CD1c-positive myeloid dendritic cell (primary cell): Measurements from ENCODE around the gene NDUFAF7.
"Not testable (repeated sequence)": the region's sequence is repeated elsewhere in the genome, so short reads cannot be mapped to it uniquely, and the experiment has no call there.

Experiments used
- DNase-seq: peaks from one replicate; pipeline ENCODE4 v3.0.0-alpha.2; 2016; ENCODE audit errors: extremely low spot score

NDUFAF7 gene, protein sequence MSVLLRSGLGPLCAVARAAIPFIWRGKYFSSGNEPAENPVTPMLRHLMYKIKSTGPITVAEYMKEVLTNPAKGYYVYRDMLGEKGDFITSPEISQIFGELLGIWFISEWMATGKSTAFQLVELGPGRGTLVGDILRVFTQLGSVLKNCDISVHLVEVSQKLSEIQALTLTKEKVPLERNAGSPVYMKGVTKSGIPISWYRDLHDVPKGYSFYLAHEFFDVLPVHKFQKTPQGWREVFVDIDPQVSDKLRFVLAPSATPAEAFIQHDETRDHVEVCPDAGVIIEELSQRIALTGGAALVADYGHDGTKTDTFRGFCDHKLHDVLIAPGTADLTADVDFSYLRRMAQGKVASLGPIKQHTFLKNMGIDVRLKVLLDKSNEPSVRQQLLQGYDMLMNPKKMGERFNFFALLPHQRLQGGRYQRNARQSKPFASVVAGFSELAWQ

GRCh38 chr2:37231241-37232130 lies at the start of gene NDUFAF7, which contains the start of gene CEBPZ:
Gene NDUFAF7 (plus strand): TSS chr2:37231658. CDS start chr2:37231706, 48 bp downstream.
Gene CEBPZ (minus strand): TSS chr2:37231596. CDS start chr2:37231567, 29 bp downstream.
- peak; percentile 96 for DNase-seq

DNA sequence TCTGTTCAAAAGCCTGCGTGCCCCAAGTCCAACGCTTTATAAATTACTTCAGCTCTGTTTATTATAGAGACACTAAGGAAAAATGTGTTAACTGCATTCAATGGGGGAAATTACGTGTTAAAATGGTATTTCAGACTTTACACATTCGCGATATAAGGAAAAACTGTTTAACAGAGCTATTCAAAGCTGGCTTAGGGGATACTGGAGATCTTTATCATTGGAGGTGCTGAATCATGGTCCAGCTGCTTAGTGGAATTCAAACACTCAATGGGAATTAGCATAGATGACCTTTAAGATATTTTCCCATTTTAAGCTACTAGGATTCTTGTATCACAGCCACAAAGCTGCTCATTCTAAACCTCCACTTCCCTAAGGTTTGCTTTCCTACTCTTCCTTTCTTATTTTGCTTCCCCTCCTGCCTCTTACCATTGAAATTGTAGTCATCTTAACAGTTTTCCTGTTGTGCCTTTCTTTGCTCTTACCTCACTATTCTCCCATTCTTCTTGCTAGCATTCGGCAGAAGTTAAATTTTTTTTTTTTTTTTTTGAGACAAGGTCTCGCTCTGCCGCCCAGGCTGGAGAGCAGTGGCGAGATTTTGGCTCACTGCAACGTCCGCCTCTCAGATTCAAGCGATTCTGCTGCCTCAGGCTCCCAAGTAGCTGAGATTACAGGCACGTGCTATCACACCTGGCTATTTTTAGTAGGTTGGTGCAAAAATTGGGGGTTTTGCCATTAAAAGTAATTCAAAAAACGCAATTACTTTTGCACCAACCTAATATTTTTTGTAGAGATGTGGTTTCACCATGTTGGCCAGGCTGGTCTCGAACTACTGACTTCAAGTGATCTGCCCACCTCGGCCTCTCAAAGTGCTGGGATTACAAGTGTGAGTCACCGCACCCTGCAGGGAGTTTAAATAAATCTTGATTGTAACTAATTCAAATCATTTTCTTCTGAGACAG lies 49.5 kb upstream of the NDUFAF7 start:
- no peak for DNase-seq

- no peak for DNase-seq
Measured at GRCh38 chr2:37188570-37188969, 42.9 kb upstream of the NDUFAF7 start, which contains the start of gene SULT6B1. Gene SULT6B1 (minus strand): TSS chr2:37188670. CDS start chr2:37188640, 30 bp downstream.

- DNase-seq, result peak; percentile 33
Measured at GRCh38 chr2:37189452-37190153, 41.9 kb upstream of the NDUFAF7 start.

- DNase-seq, result no peak
Measured at GRCh38 chr2:37190290-37190689, 41.2 kb upstream of the NDUFAF7 start.

- DNase-seq, result no peak
Measured at GRCh38 chr2:37191253-37191652, 40.2 kb upstream of the NDUFAF7 start.

DNA sequence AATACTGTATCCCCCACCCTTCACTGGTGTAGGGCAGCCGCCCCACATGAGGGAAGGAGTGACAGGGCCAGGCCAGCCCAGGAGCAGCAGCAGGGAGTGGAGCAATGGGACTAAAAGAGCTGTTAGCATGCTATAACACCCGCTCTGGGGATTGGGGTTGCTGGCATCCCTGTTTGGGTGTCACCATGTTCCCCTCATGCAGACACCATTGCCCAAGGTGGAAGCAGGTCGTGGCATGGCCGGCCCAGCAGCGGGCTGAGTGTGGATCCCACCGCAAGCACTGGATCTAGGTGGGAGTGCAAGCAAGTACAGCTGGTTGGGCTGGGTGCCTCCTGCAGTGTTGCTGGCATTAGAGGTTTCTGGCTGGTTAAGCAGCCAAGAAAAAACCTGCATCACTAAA lies 39.7 kb upstream of the NDUFAF7 start:
- no peak for DNase-seq

DNA sequence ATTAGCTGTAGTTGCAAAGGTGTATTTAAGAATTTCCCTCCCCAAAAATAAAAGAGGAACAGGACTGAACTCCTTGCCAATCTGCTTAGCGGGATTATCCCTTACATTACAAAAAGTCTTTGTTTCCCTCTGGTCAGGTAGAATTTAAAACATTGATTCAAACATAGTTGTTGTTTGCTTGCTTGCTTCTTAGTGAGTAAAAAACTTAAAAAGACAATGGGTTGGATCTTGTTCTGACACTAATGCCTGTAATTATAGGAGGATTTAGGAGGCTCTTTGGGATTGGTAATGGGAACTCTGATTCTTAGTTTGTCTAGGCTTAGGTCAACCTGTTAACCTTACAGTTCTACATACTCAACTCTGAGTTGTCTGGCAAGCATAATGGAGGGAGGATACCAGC lies 38.9 kb upstream of the NDUFAF7 start:
- DNase-seq, result no peak

- not testable (repeated sequence) for DNase-seq
Measured at GRCh38 chr2:37195862-37196319, 35.6 kb upstream of the NDUFAF7 start.

GRCh38 chr2:37196320-37197195 lies 34.9 kb upstream of the NDUFAF7 start, which contains the start of gene CEBPZOS:
Gene CEBPZOS (plus strand): TSS chr2:37196496. CDS start chr2:37199705, 3,209 bp downstream.
- DNase-seq, result peak; percentile 92

DNA sequence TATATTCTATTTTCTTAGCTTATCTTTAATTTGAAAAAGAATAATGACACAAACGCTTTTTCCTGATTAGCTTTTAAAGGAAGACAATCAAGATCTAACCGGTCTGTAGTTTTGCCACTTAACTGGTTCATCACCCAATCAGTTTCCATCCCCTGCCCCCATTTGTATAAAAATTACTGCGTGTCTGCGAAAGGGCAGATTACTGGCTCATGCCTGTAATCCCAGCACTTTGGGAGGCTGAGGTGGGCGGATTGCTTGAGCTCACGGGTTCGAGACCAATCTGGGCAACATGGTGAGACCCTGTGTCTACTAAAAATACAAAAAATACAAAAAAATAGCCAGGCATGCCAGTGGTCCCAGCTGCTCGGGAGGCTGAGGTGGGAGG lies 32.8 kb upstream of the NDUFAF7 start:
- no peak for DNase-seq

DNA sequence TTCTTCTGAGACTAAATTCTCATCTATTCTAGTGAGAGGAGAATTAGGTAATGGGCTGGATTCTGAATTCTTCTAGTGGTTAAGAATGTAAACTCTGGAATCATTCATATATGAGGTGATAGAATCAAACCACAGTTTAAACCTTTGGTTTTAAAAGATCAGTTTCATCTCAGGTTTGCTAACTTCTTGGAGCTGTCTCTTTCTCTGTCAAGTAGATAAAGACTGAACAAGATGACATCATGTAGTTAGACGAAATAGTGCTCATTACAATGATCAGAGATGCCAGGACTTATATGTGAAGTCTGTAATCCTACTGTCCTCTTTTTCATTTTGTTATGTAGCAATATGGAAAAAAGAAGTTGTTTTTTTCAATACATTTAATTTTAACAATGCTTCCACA lies 30.2 kb upstream of the NDUFAF7 start:
- no peak for DNase-seq

DNA sequence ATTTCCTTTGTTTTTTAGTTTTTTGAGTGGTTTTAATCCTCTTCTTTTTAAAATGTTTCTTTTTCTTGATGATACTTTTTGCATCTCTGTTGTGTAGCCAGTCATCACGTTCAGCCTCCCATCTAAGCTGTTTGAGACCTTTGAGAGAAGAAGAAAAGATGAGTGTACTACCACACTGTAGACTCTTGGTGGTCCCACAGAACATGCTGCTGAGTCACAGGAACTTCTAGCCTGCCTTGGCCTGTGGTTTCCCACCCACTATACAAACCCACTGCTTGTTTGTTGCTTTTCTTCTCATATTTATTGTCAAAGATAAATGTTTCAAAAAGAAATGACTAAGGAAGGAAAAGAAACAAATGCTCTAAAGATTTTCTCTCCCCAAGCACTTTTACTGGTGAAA lies 29.7 kb upstream of the NDUFAF7 start:
- no peak for DNase-seq

- DNase-seq, result no peak
Measured at GRCh38 chr2:37203708-37204107, 27.8 kb upstream of the NDUFAF7 start.

DNA sequence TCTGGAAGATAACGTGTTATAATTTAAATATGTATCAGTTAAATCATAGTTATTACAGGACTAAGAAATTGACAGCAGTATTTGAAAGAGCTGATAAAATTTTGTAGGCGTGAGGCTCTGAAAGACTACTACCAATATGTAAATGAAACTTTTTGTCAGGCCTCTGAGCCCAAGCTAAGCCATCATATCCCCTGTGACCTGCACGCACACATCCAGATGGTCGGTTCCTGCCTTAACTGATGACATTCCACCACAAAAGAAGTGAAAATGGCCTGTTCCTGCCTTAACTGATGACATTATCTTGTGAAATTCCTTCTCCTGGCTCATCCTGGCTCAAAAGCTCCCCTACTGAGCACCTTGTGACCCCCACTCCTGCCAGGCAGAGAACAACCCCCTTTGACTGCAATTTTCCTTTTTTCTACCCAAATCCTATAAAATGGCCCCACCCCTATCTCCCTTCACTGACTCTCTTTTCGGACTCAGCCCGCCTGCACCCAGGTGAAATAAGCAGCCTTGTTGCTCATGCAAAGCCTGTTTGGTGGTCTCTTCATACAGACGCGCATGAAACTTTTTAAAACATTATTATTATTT lies 26.3 kb upstream of the NDUFAF7 start:
- not testable (repeated sequence) for DNase-seq

DNA sequence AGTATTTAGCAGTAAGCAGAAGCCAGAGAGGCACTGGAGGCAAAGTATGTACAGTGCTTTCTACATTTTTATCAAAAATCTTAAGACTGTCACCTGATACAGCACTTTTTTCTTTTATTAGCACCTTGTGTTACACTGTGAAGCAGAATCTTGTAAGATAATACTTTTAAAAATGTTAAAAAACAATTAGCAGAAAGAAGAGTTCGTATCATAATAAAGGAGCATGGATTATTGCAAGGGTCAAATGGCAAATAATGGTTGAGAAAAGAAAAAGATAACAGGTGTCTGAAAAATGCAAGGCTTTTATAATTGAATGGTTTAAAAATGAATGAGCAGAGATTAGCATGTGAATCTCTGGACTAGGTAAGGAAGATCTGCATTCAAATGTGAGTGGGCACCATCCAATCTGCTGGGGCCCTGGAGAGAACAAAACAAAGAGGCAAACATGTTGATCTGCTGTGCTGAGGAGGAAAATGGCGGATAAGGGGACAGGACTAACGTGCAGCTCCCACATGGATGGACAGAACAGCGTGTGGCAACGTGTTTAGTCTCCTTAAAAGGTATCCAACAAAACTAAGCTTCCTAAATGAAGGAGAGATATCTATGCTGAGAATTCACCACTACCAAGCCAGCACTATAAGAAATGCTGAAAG lies 25.6 kb upstream of the NDUFAF7 start:
- DNase-seq, result no peak

GRCh38 chr2:37206760-37207159 lies 24.7 kb upstream of the NDUFAF7 start:
- not testable (repeated sequence) for DNase-seq

DNA sequence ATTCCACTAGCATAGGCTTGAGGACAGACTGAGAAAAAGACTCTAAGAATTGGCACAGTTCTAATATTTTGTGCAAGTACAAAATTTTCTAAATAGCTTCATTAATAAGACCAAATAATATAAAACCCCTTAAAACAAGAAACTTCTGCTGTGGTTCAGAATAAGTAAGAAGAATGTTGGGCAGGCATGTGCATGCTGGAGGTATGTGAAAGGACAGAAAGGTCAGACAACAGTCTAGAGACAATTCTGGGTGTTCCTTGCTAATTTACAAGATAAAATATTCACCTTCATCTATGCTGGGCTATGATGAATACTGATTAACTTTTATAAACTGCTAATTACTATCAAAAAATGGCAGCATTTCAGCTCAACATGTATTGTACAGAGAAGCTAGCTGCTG lies 20.2 kb upstream of the NDUFAF7 start:
- no peak for DNase-seq
